NCI-H1048 (cell line): ENCODE results near the gene JMJD4.

Experiments
- DNase-seq: peaks from one replicate; lab custom pipeline; 2025; lab: John Stamatoyannopoulos, UW

The JMJD4 gene

DNA sequence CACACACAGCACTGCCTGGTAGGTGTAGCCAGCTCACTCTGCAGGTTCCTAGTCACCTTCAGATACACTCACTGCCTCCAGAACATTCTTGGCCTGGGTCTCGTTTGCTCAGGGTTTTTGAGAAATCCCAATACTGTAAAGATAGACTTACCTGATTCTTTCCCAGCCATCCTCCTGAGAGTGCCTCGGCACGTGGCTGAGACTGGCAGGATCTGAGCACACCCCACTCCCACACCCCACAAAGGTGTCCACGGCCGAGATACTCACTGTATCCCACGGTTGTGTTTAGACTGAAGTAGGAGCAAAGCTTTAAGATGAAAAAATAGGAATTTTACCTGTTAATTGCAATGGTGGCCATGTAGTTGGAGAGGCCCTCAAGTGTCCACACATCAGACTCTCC is 33.5 kb upstream of the JMJD4 start:
- no peak for DNase-seq

- DNase-seq: no peak
Observed at GRCh38 chr1:227768125-227768439, 33.0 kb upstream of the JMJD4 start.

GRCh38 chr1:227767401-227768124 is 32.5 kb upstream of the JMJD4 start:
- DNase-seq: no peak

DNA sequence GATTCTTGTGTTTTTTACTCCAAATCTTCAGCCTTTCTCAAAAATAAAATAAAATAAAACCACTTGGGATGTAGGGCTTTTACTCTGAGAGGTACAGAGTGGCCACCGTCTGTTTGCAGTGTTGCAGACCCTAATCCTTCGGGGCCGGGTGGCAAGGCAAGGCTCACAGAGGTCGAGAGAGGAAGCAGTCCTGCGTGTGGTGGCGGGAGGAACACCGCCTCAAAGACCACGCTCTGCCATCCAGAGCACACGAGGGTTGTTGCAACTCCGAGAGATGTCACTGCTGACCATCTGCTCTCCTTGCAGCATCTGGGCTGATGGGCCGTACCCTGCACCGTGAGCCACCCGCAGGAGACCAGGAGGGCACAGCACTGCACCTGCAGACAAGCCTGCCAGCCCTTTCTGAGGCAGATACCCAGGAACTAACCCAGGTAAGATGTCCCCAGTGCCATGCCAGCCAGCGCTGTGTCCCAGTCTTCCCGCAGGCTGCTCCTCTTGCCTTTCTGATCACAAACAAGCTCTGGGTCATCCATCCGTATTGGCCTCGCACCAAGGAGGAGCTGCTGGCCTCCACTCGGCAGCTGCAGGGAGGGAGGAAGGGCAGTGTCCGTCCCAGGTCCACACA is 31.7 kb upstream of the JMJD4 start:
- no peak for DNase-seq

DNA sequence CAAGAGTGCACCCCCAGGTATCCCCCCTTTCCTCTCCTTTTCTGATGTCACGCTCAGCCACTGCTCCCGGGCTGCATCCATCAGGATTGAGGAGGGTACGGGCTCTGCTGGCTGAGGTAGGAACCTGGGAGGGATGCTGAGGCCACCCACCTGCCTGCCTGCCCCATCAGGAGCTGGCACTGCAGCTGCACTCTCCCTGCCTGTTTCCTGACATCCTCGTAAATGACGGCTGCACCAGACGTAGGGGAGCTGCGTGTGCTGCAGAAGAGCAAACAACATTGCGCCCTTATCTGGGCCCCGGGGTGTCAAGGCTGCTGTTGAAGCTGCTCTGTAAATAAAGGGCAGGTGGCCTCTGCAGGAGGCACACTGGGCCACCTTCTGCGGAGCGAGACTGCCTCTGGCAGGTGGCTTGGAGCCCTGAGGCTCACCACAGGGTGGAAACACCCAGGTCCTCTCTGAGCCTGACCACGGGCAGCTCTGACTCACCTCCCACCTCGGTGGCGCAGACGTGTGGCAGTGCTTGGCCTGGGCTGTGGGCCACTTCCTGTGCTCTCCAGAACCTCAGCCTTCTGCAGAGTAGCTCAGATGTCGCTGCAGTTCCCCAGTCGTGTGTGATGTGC is 31.0 kb upstream of the JMJD4 start:
- DNase-seq: no peak

- DNase-seq: no peak
Observed at GRCh38 chr1:227765261-227766014, 30.3 kb upstream of the JMJD4 start.

DNA sequence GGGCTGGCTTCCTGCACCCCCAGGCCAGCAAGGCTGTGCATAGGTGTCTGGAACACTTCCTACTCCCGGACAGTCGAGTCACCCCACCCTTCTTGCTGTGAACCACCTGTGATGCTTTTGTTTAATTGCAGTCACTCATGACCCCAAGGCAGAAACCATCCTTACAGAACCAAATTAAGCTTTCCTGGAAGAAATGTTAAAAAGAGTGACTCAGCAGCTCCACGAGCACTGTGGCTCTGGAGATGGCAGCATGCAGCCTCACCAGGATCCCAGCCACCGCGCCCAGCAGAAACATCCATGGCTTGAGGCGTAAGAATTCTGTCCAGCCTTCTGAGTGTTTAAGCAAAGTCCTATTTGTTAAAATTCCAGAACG is 28.9 kb upstream of the JMJD4 start:
- DNase-seq: no peak

- DNase-seq: no peak
Observed at GRCh38 chr1:227763246-227764018, 28.3 kb upstream of the JMJD4 start.

DNA sequence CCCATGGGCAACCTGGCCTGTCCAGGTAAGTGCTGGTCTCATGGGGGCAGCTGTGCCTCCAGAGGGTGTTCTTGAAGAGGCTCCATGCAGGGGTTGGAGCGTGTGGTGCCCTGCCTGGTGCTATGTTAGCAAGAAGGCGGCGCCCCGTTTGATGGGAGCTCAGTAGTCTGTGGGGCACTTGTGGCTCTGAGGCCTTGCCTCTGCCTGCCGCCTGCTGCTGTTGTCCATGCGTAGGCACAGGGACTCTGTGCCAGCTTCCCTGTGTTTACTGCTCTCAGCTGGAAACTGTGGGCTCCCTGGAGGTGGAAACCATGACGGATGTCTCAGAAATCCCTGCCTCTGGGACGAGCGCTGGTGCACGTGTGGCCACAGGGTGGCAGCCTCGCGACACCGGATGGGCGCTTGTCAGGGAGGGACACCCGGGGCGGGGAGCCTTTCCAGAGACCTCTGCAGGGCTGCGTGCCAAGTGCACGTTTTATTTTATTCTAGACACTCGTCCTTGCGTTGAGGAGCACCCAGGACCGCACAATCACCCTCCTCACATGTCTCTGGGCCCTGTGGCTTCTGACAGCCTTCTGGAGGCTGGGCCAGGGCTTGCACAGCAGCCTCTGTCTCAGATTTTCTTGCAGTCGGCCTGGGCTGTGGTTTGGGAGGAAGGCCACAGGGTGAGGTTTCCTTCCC is 27.3 kb upstream of the JMJD4 start:
- DNase-seq: peak; percentile 79

- no peak for DNase-seq
Observed at GRCh38 chr1:227761621-227762230, 26.6 kb upstream of the JMJD4 start.

GRCh38 chr1:227760377-227760776 is 25.3 kb upstream of the JMJD4 start:
- no peak for DNase-seq

GRCh38 chr1:227759341-227760300 is 24.5 kb upstream of the JMJD4 start:
- DNase-seq: no peak

GRCh38 chr1:227758366-227758765 is 23.3 kb upstream of the JMJD4 start:
- no peak for DNase-seq

- DNase-seq: no peak
Observed at GRCh38 chr1:227757781-227758180, 22.7 kb upstream of the JMJD4 start.

GRCh38 chr1:227756172-227756959 is 21.3 kb upstream of the JMJD4 start:
- no peak for DNase-seq

DNA sequence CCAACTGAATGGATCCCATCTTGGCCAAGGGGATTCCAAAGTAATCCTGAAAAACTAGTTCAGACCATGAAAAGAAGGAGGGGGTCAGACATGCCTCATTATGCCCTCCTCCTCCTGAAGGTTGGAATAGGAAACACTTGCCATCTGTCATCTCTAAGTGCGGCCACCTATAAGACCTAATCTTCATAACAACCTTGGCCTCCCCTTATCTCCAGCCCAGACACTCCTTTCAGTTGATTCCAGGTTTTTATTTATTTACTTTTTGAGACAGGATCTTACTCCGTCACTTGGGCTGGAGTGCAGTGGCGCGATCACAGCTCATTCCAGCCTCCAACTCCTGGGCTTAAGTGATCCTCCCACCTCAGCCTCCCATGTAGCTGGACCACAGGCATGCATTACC is 19.9 kb upstream of the JMJD4 start:
- no peak for DNase-seq

GRCh38 chr1:227753999-227754711 is 19.1 kb upstream of the JMJD4 start:
- no peak for DNase-seq

- DNase-seq: no peak
Observed at GRCh38 chr1:227749916-227750710, 15.0 kb upstream of the JMJD4 start.
